Jurkat, Clone E6-1 (cell line): ENCODE measurements around the gene PRR29. TPM values are rescaled to one million over a fixed set of nuclear protein-coding genes. Genes with fewer than 3 reads are reported as not detected.

Source experiments
- DNase-seq: peaks from one replicate; pipeline ENCODE4 v3.0.0-alpha.2; 2011; ENCODE audit warnings: low read depth, low spot score
- H3K4me3 ChIP-seq: 2 replicates; pipeline ENCODE4 v1.5.1; 2011; ENCODE audit warnings: mild to moderate bottlenecking, low read length, control low read depth, moderate library complexity
- polyA plus RNA-seq: library from polyadenylated mRNA; unstranded; fragments of >200 nt; gene quantifications from one replicate; pipeline ENCODE4 v1.2.1, GENCODE V29; 2012; ENCODE audit warnings: missing spikeins; ENCODE audit not compliant: insufficient read length, insufficient read depth

The PRR29 gene
- 6.0 TPM for polyA plus RNA-seq

- peak within 1 kb of the TSS; percentile 69 for H3K4me3 ChIP-seq
- DNase-seq = peak; percentile 63
These were observed at the start of gene PRR29 for GRCh38 chr17:63998050-63998720. TSS of gene PRR29 (plus strand) at chr17:63998351. CDS start at chr17:63998365, 14 bp downstream.

- DNase-seq = no peak
- no peak overlapping the region for H3K4me3 ChIP-seq
These were observed 49.6 kb upstream of the PRR29 start for GRCh38 chr17:63948521-63948920.

- no peak for DNase-seq
- no peak overlapping the region for H3K4me3 ChIP-seq
These were observed 48.4 kb upstream of the PRR29 start for GRCh38 chr17:63949576-63950250.

- H3K4me3 ChIP-seq = no peak overlapping the region
- DNase-seq = no peak
These were observed 46.9 kb upstream of the PRR29 start for GRCh38 chr17:63950940-63951907.

- H3K4me3 ChIP-seq = no peak overlapping the region
- DNase-seq = peak; percentile 67
These were observed 43.6 kb upstream of the PRR29 start for GRCh38 chr17:63954402-63955063.

- DNase-seq = no peak
- no peak overlapping the region for H3K4me3 ChIP-seq
These were observed 42.9 kb upstream of the PRR29 start for GRCh38 chr17:63955232-63955631.

GRCh38 chr17:63955791-63956190 lies 42.4 kb upstream of the PRR29 start:
- DNase-seq = no peak
- H3K4me3 ChIP-seq = no peak overlapping the region

GRCh38 chr17:63956296-63956920 lies 41.7 kb upstream of the PRR29 start:
- DNase-seq = no peak
- no peak overlapping the region for H3K4me3 ChIP-seq

GRCh38 chr17:63960006-63960405 lies 38.1 kb upstream of the PRR29 start:
- no peak for DNase-seq

GRCh38 chr17:63960430-63960829 lies 37.7 kb upstream of the PRR29 start:
- no peak for DNase-seq
- no peak overlapping the region for H3K4me3 ChIP-seq

More at GRCh38 chr17:63960006-63960405, 38.1 kb upstream of the PRR29 start:
- H3K4me3 ChIP-seq = no peak overlapping the region

- peak; percentile 42 for DNase-seq
These were observed 36.6 kb upstream of the PRR29 start for GRCh38 chr17:63961355-63962212.

GRCh38 chr17:63962298-63962744 lies 35.8 kb upstream of the PRR29 start:
- DNase-seq = no peak
- H3K4me3 ChIP-seq = no peak overlapping the region

More at GRCh38 chr17:63961355-63962212, 36.6 kb upstream of the PRR29 start:
- H3K4me3 ChIP-seq = no peak overlapping the region

- no peak overlapping the region for H3K4me3 ChIP-seq
- DNase-seq = no peak
These were observed 35.0 kb upstream of the PRR29 start for GRCh38 chr17:63963123-63963522.

GRCh38 chr17:63966646-63967264 lies 31.4 kb upstream of the PRR29 start:
- DNase-seq = peak; percentile 54
- H3K4me3 ChIP-seq = no peak overlapping the region

- DNase-seq = no peak
- no peak overlapping the region for H3K4me3 ChIP-seq
These were observed 30.2 kb upstream of the PRR29 start for GRCh38 chr17:63967953-63968352.

GRCh38 chr17:63969278-63969677 lies 28.9 kb upstream of the PRR29 start:
- no peak for DNase-seq
- H3K4me3 ChIP-seq = no peak overlapping the region

- H3K4me3 ChIP-seq = no peak within 1 kb of the TSS
- no peak for DNase-seq
These were observed 25.4 kb upstream of the PRR29 start, which contains the start of gene SCN4A for GRCh38 chr17:63972796-63973195. TSS of gene SCN4A (minus strand) at chr17:63972918. CDS start at chr17:63972841, 77 bp downstream.
